HFF-Myc (cell line): ENCODE results near the gene EPB41L4B.
"Not testable (repeated sequence)": the region's sequence is repeated elsewhere in the genome, so short reads cannot be mapped to it uniquely, and the experiment has no call there.

Experiments
- DNase-seq: peaks from one replicate; pipeline ENCODE4 v3.0.0-alpha.2; 2011; ENCODE audit warnings: low read depth; ENCODE audit errors: extremely low read depth
- H3K4me3 ChIP-seq: replicated peaks from 2 replicates; pipeline ENCODE4 v1.5.1; 2011; ENCODE audit warnings: low read depth, mild to moderate bottlenecking, control low read depth, low read length
- TF ChIP-seq, protein P1 (sequence below): IDR thresholded peaks from 2 replicates; pipeline ENCODE4 v1.5.1; 2012; ENCODE audit warnings: mild to moderate bottlenecking, low read depth, low read length, control low read depth; ENCODE audit errors: missing control alignments

The EPB41L4B gene

GRCh38 chr9:109225629-109226028 is 95.2 kb downstream of the EPB41L4B start:
- DNase-seq: no peak
- H3K4me3 ChIP-seq: no peak overlapping the region
- TF ChIP-seq, protein P1, sequence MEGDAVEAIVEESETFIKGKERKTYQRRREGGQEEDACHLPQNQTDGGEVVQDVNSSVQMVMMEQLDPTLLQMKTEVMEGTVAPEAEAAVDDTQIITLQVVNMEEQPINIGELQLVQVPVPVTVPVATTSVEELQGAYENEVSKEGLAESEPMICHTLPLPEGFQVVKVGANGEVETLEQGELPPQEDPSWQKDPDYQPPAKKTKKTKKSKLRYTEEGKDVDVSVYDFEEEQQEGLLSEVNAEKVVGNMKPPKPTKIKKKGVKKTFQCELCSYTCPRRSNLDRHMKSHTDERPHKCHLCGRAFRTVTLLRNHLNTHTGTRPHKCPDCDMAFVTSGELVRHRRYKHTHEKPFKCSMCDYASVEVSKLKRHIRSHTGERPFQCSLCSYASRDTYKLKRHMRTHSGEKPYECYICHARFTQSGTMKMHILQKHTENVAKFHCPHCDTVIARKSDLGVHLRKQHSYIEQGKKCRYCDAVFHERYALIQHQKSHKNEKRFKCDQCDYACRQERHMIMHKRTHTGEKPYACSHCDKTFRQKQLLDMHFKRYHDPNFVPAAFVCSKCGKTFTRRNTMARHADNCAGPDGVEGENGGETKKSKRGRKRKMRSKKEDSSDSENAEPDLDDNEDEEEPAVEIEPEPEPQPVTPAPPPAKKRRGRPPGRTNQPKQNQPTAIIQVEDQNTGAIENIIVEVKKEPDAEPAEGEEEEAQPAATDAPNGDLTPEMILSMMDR: no peak

DNA sequence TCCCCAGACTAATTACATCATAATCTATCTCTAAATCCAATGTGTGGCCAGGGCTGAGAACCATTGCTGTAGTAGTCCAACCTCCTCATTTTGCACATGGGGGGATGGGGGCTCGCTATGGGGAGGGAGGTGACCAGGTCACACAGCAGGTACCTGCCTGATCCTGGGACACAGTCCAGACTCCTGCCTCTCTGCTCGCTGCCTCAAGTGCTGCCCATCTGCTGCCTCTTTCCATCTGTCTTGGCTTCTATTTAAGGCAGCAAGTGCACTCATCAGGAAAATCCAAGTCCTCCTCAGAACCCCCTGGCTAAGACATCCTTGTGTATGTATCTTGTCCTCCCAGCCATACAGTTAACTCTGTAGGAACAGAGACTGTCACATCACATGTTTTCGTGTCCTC is 96.1 kb downstream of the EPB41L4B start:
- H3K4me3 ChIP-seq: no peak overlapping the region
- DNase-seq: no peak
- TF ChIP-seq, protein P1: no peak

DNA sequence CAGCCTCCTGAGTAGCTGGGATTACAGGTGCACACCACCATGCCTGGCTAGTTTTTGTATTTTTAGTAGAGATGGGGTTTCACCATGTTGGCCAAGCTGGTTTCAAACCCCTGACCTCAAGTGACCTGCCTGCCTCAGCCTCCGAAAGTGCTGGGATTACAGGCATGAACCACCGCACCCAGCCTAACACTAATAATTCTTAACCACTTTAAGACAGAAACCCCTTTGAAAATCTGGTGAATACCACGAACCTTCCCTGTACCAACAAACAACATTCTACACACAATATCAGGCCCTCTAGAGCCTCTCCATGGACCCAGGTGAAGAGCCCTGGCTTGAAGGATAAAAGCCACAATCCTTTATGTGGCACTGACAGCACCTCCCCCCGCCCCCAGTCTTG is 102.6 kb downstream of the EPB41L4B start:
- not testable (repeated sequence) for H3K4me3 ChIP-seq, DNase-seq

DNA sequence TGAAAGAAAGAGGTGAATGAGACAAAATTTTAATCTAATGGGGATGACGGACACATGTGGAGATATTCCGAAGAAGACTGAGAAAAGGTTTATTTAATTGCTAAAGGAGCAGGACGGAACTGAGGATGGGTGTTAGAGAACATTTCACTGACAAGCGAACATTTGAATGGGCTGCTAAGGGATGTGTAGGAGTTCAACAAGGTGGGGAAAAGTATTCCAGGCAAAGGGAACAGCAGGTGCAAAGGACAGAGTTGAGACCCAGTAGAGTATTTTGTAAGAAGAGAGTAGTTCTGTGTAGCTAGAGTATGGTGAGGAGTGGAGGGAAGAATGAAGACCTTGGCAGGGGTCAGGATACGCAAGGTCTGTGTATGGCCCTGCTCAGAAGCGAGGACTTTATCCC is 106.4 kb downstream of the EPB41L4B start:
- no peak for DNase-seq

GRCh38 chr9:109213285-109214121 is 107.4 kb downstream of the EPB41L4B start:
- DNase-seq: no peak
- H3K4me3 ChIP-seq: no peak overlapping the region
- TF ChIP-seq, protein P1: no peak

More for the DNA sequence above, 106.4 kb downstream of the EPB41L4B start:
- no peak overlapping the region for H3K4me3 ChIP-seq
- TF ChIP-seq, protein P1: no peak

DNA sequence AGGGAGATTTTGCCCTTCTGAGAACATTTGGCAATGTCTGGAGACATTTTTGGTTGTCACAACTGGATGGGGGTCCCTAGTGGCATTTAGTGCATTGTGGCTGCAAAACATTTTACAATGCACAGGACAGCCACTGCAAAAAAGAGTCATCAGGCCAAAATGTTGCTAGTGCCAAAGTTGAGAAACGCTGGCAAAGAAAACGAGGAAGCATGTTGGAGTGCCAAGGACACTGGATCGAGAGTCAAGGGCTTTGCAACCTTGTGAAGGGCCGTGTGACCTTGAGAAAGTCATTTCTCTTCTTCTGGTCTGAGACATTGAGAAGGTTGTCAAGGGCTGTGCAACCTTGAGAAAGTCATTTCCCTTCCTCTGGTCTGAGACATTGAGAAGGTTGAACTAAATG is 108.1 kb downstream of the EPB41L4B start:
- TF ChIP-seq, protein P1: no peak
- DNase-seq: no peak

DNA sequence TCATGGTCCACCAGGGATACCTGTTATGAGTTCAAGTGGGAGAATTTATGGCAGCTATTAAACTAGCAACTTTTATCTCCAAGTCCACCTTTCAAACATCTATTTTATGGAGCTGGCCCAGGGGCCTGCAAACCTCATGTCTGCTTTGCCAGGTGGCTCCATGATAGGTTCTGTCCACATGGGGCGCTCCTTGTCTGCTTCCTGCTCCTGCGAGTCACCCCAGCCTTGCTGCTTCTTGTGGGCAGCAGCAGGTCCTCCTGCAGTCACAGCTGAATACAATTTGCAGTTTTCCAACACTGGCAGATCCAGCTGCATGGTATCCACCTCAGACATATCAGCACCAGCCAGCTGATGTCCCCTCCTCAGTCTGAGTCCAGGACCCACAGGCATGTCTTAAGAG is 114.2 kb downstream of the EPB41L4B start:
- TF ChIP-seq, protein P1: no peak
- no peak for DNase-seq

More for the DNA sequence above, 108.1 kb downstream of the EPB41L4B start:
- H3K4me3 ChIP-seq: no peak overlapping the region

More for the DNA sequence above, 114.2 kb downstream of the EPB41L4B start:
- no peak overlapping the region for H3K4me3 ChIP-seq
